ENCODE results near the gene GNB5.

GNB5 gene

GRCh38 chr15:52124270-52124880 lies 66.8 kb downstream of the GNB5 start:
- DNase-seq, result no peak
- in situ Hi-C loops (cut with MboI; ENCODE audit: low pct_unique_long_range_greater_than_20kb, low sequenced_read_pairs), result no loop called here

- no peak for DNase-seq
- in situ Hi-C loops (cut with MboI; ENCODE audit: low pct_unique_long_range_greater_than_20kb, low sequenced_read_pairs), result no loop called here
Observed at GRCh38 chr15:52121896-52122295, 69.3 kb downstream of the GNB5 start.

- no peak for DNase-seq
- in situ Hi-C loops (cut with MboI; ENCODE audit: low pct_unique_long_range_greater_than_20kb, low sequenced_read_pairs), result no loop called here
Observed at GRCh38 chr15:52121006-52121405, 70.2 kb downstream of the GNB5 start.

- DNase-seq, result no peak
- in situ Hi-C loops (cut with MboI; ENCODE audit: low pct_unique_long_range_greater_than_20kb, low sequenced_read_pairs), result no loop called here
Observed at GRCh38 chr15:52120488-52120887, 70.7 kb downstream of the GNB5 start.

GRCh38 chr15:52118969-52119749 lies 72.0 kb downstream of the GNB5 start:
- DNase-seq, result no peak
- in situ Hi-C loops (cut with MboI; ENCODE audit: low pct_unique_long_range_greater_than_20kb, low sequenced_read_pairs), result no loop called here

GRCh38 chr15:52117549-52117948 lies 73.6 kb downstream of the GNB5 start:
- in situ Hi-C loops (cut with MboI; ENCODE audit: low pct_unique_long_range_greater_than_20kb, low sequenced_read_pairs), result no loop called here
- DNase-seq, result no peak

GRCh38 chr15:52115598-52116427 lies 75.4 kb downstream of the GNB5 start:
- DNase-seq, result no peak
- in situ Hi-C loops (cut with MboI; ENCODE audit: low pct_unique_long_range_greater_than_20kb, low sequenced_read_pairs), result no loop called here

GRCh38 chr15:52114261-52115055 lies 76.7 kb downstream of the GNB5 start:
- no peak for DNase-seq
- in situ Hi-C loops (cut with MboI; ENCODE audit: low pct_unique_long_range_greater_than_20kb, low sequenced_read_pairs), result no loop called here

- no peak for DNase-seq
- in situ Hi-C loops (cut with MboI; ENCODE audit: low pct_unique_long_range_greater_than_20kb, low sequenced_read_pairs), result no loop called here
Observed at GRCh38 chr15:52113708-52114107, 77.5 kb downstream of the GNB5 start.

GRCh38 chr15:52113235-52113634 lies 78.0 kb downstream of the GNB5 start:
- in situ Hi-C loops (cut with MboI; ENCODE audit: low pct_unique_long_range_greater_than_20kb, low sequenced_read_pairs), result no loop called here
- DNase-seq, result no peak

- in situ Hi-C loops (cut with MboI; ENCODE audit: low pct_unique_long_range_greater_than_20kb, low sequenced_read_pairs), result no loop called here
- no peak for DNase-seq
Observed at GRCh38 chr15:52112203-52112750, 78.9 kb downstream of the GNB5 start.

GRCh38 chr15:52111517-52112202 lies 79.5 kb downstream of the GNB5 start:
- DNase-seq, result no peak
- in situ Hi-C loops (cut with MboI; ENCODE audit: low pct_unique_long_range_greater_than_20kb, low sequenced_read_pairs), result no loop called here

- no peak for DNase-seq
- in situ Hi-C loops (cut with MboI; ENCODE audit: low pct_unique_long_range_greater_than_20kb, low sequenced_read_pairs), result no loop called here
Observed at GRCh38 chr15:52109559-52110451, 81.4 kb downstream of the GNB5 start.

GRCh38 chr15:52107238-52107637 lies 84.0 kb downstream of the GNB5 start:
- no peak for DNase-seq

GRCh38 chr15:52106641-52107040 lies 84.6 kb downstream of the GNB5 start:
- in situ Hi-C loops (cut with MboI; ENCODE audit: low pct_unique_long_range_greater_than_20kb, low sequenced_read_pairs), result no loop called here

More at GRCh38 chr15:52107238-52107637, 84.0 kb downstream of the GNB5 start:
- in situ Hi-C loops (cut with MboI; ENCODE audit: low pct_unique_long_range_greater_than_20kb, low sequenced_read_pairs), result no loop called here

GRCh38 chr15:52105846-52106245 lies 85.3 kb downstream of the GNB5 start:
- DNase-seq, result no peak
- in situ Hi-C loops (cut with MboI; ENCODE audit: low pct_unique_long_range_greater_than_20kb, low sequenced_read_pairs), result no loop called here

More at GRCh38 chr15:52106641-52107040, 84.6 kb downstream of the GNB5 start:
- DNase-seq, result no peak

GRCh38 chr15:52104532-52105004 lies 86.6 kb downstream of the GNB5 start:
- DNase-seq, result no peak

More at GRCh38 chr15:52104532-52105004, 86.6 kb downstream of the GNB5 start:
- in situ Hi-C loops (cut with MboI; ENCODE audit: low pct_unique_long_range_greater_than_20kb, low sequenced_read_pairs), result no loop called here
